GM12873 (cell line): Measurements from ENCODE around the gene LRCOL1.

ENCODE experiments used
- TF ChIP-seq, protein P1 (sequence below): IDR thresholded peaks from 2 replicates; pipeline ENCODE4 v1.5.1; 2012; ENCODE audit warnings: low read depth, mild to moderate bottlenecking, moderate library complexity, low read length, control low read depth; ENCODE audit not compliant: insufficient read depth; ENCODE audit errors: missing control alignments

Gene LRCOL1

DNA sequence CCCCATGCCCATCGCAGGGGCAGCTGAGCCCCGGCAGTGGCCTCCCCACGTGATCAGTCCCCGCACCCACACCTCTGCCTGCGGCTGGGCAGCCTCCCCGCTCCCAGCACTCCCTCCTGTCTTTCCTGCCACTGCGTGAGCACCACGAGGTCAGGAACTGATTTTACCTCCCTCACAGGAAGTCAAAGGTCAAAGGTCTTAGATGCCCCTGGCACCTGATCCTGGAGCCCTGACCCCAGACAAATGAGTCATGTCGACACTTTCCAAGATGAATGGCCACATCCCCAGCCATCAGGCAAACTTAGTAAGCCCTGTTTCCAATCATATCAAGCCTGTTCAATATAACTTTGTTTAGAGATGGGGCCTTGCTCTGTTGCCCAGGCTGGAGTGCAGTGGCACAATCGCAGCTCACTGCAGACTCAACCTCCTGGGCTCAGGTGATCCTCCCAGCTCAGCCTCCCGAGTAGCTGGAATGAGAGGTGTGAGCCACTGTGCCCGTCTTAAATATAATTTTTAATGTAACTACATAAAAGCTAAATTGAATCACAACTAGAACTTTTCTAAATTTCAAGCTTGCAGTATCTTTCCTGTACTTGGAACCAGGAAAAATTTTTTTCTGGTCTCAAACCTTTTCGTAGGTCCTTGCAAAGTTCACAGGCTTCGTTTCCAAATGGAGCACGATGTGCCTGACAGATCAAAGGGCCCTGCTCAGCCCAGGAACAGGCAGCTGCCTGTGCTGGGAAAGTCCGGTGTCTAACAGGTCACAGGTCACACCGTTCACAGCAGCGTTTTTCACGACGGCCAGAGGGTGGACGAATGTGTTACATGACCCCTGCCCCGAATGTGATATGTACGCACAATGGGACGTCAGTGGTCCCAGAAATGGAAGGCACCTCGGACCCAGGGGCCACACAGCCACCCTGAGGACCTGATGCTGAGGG is 1.9 kb downstream of the LRCOL1 start:
- TF ChIP-seq, protein P1, sequence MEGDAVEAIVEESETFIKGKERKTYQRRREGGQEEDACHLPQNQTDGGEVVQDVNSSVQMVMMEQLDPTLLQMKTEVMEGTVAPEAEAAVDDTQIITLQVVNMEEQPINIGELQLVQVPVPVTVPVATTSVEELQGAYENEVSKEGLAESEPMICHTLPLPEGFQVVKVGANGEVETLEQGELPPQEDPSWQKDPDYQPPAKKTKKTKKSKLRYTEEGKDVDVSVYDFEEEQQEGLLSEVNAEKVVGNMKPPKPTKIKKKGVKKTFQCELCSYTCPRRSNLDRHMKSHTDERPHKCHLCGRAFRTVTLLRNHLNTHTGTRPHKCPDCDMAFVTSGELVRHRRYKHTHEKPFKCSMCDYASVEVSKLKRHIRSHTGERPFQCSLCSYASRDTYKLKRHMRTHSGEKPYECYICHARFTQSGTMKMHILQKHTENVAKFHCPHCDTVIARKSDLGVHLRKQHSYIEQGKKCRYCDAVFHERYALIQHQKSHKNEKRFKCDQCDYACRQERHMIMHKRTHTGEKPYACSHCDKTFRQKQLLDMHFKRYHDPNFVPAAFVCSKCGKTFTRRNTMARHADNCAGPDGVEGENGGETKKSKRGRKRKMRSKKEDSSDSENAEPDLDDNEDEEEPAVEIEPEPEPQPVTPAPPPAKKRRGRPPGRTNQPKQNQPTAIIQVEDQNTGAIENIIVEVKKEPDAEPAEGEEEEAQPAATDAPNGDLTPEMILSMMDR = no peak

- TF ChIP-seq, protein P1 = no peak
Observed at GRCh38 chr12:132606927-132607326, 3.5 kb downstream of the LRCOL1 start.

DNA sequence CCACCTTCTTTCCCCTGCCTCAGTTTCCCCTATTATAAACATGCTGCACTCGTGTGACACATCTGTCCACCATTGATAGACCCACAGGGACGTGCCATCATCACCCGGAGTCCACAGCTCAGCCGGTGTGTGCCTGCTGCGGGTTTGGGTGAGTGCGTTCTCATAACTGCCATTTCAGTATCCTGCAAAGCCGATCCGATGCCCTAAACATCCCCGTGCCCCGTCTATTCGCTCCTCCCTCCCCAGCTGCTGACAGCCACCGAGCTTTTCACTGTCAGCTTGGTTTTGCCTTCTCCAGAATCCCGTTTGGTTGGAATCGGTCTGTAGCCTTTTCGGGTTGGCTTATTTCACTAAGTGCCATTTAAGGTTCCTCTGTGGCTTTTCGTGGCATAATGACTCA is 3.9 kb downstream of the LRCOL1 start:
- TF ChIP-seq, protein P1 = no peak

GRCh38 chr12:132605892-132606291 is 4.5 kb downstream of the LRCOL1 start:
- TF ChIP-seq, protein P1 = no peak

- TF ChIP-seq, protein P1 = no peak
Observed at GRCh38 chr12:132604668-132605441, 5.5 kb downstream of the LRCOL1 start.

DNA sequence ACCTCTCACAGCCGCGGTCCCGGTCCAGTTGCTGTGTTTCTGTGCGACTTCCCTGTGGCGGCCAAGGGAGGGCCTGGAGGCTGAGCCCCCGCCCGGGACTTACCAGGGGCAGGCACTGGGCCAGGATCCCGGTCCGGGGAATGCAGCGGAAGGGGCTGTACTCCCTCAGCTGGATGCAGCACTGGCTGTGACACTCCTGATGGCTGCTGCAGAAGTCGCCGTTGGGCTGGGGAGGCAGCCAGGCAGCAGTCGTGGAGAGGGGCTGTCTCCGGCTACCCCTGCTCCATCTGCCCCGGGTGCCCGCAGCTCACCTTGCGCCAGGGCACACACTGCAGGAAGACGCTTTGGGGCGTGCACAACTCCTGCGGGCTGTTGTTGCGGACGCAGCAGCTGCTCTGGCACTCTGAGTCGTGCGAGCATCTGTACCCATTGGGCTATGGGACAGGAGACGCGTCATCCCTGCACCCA is 6.2 kb downstream of the LRCOL1 start:
- TF ChIP-seq, protein P1 = no peak
